Astrocyte of the spinal cord (primary cell): ENCODE measurements around the gene PARP6.
"Not testable (repeated sequence)": the region's sequence is repeated elsewhere in the genome, so short reads cannot be mapped to it uniquely, and the experiment has no call there.

Experiments
- DNase-seq: peaks from one replicate; pipeline ENCODE4 v3.0.0; 2011; ENCODE audit warnings: low read depth, low spot score
- H3K4me3 ChIP-seq: 2 replicates; pipeline ENCODE4 v1.5.1; 2011; ENCODE audit warnings: low read depth, mild to moderate bottlenecking, low read length, moderate library complexity
- CTCF ChIP-seq: IDR thresholded peaks from 2 replicates; pipeline ENCODE4 v1.5.1; 2012; ENCODE audit warnings: low read depth, mild to moderate bottlenecking, low read length, inconsistent platforms
- in situ Hi-C: cut with HindIII; loops from 2 replicates; pipeline ENCODE4 v1.10.0; 2017; ENCODE audit warnings: low sequenced_read_pairs

The PARP6 gene

GRCh38 chr15:72281713-72282112, 9.4 kb upstream of the PARP6 start:
- no peak for DNase-seq
- no peak for TF ChIP-seq CTCF
- in situ Hi-C loops = no loop called here
- H3K4me3 ChIP-seq = no peak overlapping the region

GRCh38 chr15:72280751-72281150, 8.4 kb upstream of the PARP6 start:
- no peak for DNase-seq
- in situ Hi-C loops = no loop called here
- no peak for TF ChIP-seq CTCF
- H3K4me3 ChIP-seq = no peak overlapping the region

GRCh38 chr15:72278737-72279136, 6.4 kb upstream of the PARP6 start:
- no peak for DNase-seq
- TF ChIP-seq CTCF = no peak
- in situ Hi-C loops = no loop called here

GRCh38 chr15:72276326-72276700, 4.0 kb upstream of the PARP6 start:
- H3K4me3 ChIP-seq = no peak overlapping the region
- in situ Hi-C loops = no loop called here
- DNase-seq = no peak
- TF ChIP-seq CTCF = no peak

More at GRCh38 chr15:72278737-72279136, 6.4 kb upstream of the PARP6 start:
- no peak overlapping the region for H3K4me3 ChIP-seq

- in situ Hi-C loops = not testable (repeated sequence)
Observed at GRCh38 chr15:72275635-72276325, 3.4 kb upstream of the PARP6 start.

GRCh38 chr15:72272997-72273352, 621 bp upstream of the PARP6 start:
- no peak for TF ChIP-seq CTCF
- DNase-seq = no peak
- H3K4me3 ChIP-seq = peak overlapping the region; percentile 82
- in situ Hi-C loops = no loop called here

More at GRCh38 chr15:72275635-72276325, 3.4 kb upstream of the PARP6 start:
- DNase-seq, H3K4me3 ChIP-seq: not testable (repeated sequence)

- TF ChIP-seq CTCF = no peak
- in situ Hi-C loops = no loop called here
- DNase-seq = peak; percentile 13
- peak overlapping the region; percentile 82 for H3K4me3 ChIP-seq
Observed at GRCh38 chr15:72271895-72272212, 500 bp downstream of the PARP6 start.
